HUDEP-2 (cell line): ENCODE data around the gene SLC16A2.

Source experiments
- DNase-seq, 76 experiments: peaks; one replicate each; lab custom pipeline; 2025; ENCODE audit not compliant: unreplicated experiment in 76 of 76; lab: John Stamatoyannopoulos, UW

Gene SLC16A2

GRCh38 chrX:74535086-74535407, 113.8 kb downstream of the SLC16A2 start:
- DNase-seq: no peak

- peak in 3 of 76 experiments; percentile 0 to 6 (median 1) for DNase-seq
Measured at GRCh38 chrX:74535408-74536151, 114.3 kb downstream of the SLC16A2 start.

DNA sequence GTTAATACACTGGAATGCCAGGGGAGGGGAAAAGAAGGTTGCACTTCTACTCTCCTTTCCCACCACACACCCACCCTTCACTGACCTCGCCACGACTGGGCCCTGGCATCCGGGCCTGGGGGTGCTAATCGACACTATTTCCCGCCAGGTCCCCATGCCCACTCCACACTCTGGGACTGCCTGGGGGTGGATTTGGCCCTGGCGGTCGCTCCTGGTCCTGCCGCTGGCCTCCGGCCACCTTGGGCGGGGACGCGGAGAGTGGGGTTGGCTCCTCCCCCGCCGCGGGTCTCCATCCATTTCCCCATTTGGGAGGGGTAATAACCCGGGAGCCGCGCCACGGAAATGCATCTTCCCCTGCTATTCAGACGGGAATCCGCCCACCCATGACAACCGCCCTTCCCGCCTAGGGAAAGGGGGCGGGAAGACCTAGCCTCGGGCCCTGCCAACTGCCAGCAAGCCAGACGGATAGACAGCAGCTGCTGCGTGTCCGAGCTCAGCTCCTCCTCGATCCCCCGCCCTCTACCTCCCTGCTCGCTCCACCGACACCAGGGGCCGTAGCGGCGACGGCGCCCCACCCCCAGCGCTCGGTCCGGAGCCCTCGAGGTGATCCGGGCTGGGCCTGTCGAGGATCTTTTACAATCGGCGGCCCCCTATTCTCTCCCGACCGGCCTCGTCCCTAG, 115.0 kb downstream of the SLC16A2 start:
- peak in 1 of 76 experiments; percentile 0 for DNase-seq

DNA sequence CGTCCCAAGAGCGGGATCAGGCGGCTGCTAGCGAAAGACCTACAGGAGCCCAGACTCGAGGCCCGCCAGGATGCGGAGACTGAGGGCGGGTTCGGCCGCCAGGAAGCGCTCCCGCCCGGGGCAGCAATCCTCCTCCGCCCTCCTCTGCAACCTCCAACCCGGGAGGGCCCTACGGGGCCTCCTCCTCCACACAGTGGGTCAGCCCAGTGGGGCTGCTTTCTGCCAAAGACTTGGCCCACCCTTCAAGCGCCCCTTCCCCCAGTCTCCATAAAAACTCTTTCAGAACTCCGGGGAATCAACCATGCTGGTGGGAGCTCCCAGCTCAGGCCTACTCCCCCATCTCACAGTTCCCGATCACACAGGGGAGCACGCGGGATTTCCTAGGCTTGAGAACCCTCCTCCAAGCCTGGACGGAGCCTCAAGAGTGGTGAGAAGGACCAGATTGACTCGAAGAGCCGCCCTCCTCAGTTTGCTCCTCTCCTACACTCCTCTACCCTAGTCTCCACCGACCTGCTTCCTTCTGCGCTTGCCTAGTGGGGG, 115.6 kb downstream of the SLC16A2 start:
- no peak for DNase-seq

- no peak for DNase-seq
Measured at GRCh38 chrX:74540635-74541249, 119.4 kb downstream of the SLC16A2 start.

DNA sequence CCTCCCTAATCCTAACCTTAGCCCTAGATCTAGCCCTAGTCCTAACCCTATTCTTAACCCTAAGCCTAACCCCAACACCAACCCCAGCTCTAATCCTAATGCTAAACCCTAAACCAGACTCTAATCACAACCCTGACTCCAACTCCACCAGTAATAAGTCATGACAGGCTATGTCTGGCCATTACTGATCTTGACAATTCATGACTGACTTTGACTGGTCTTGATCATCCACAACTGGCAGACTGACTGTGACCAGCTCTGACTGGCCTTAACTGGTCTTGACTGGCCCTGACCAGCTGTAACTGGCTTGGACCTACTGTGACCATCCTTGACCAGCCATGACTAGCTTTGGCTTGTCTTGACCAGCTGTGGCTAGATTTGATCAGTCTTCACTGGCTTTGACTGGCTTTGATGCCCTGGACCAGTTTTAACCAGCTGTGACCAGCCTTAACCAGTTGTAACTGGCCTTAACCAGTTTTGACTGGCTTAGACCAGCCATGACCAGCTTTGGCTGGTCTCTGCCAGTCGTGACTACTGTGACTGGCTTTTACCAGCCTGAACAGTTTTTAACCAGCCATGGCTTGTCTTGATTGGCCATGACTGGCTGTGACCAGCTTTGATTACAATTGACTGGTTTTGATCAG, 124.7 kb downstream of the SLC16A2 start:
- no peak for DNase-seq

DNA sequence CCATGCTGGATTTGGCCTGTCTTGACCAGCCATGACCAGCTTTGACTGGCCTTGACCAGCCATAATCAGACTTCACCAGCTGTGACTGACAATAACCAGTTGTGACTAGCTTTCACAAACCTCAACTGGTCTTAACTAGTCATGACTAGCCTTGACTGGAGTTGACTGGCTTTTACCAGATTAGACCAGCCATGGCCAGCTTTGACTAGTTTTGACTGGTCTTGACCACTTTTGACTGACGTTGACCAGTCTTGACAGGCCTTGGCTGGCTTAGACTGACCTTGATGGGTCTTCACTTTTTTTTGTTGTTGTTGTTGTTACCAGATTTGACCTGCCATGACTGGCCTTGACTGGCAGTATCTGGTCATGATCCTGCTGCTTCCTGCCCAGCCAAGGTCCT, 125.7 kb downstream of the SLC16A2 start:
- DNase-seq: no peak

- peak in 67 of 76 experiments; percentile 1 to 72 (median 46) for DNase-seq
Measured at GRCh38 chrX:74550295-74550802, 129.1 kb downstream of the SLC16A2 start.

DNA sequence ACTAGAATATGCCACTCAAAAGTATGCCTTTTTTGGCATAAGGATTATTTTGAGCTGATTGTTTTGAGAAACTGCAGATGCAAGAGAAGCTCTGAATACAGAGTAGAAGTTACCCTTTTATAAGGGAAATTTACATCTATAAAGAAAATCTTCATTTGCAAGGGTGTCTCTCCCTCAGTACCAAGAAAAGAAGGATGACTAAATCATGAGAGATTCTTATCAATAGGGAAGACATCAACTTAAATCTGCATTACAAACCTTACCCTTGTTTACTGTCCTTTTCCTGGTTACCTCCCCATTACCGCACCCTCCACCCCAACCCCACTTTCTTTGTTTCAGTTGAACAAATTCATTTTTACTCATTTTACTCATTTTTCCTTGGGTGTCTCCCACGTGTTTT, 130.6 kb downstream of the SLC16A2 start:
- no peak for DNase-seq

DNA sequence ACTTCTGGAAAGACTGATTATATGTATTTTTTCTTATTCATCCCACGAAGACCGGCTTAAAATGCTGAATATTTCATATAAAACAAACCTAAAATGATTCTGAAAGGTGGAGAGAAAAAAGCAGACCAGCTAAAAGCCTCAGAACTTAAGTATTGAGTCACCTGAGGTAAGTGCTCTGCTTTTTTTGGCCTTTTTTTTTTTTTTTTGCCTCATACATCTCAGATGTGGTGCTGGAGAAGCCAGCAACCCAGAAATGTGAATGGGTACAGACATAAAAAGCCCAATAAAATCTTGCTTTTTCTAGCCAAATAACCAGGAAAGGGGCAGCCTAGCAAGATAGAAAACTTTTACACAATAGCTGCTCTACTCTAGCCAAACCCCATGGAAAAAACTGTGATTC, 136.1 kb downstream of the SLC16A2 start:
- DNase-seq: no peak

DNA sequence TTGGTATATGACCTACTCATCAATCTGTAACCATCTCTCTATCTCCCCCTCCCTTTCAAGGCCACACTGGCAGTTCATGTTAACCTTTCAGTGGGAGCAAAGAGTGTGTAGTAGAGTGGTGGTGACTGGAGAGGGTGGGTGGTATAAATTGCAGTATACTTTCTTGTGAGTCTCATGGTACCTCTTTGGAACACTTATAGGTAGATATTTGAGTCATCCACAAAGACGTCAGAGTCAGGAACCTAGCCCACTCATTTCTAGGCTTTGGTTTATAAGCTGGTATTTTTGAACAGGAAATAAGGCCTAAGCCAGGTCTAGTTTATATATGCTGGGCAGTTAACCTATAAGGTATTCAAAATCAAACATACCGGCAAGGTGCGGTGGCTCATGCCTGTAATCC, 156.8 kb downstream of the SLC16A2 start:
- no peak for DNase-seq

- DNase-seq: no peak
Measured at GRCh38 chrX:74579597-74580198, 158.4 kb downstream of the SLC16A2 start.
